Type B pancreatic cell (in vitro differentiated cells): ENCODE measurements around the gene ZCCHC8. TPM values are rescaled to one million over a fixed set of nuclear protein-coding genes. Genes with fewer than 3 reads are reported as not detected.

ENCODE experiments used
- DNase-seq: peaks from one replicate; pipeline ENCODE4 v3.0.0; 2021; ENCODE audit warnings: mixed read lengths; ENCODE audit not compliant: unreplicated experiment; ENCODE audit errors: extremely low spot score
- H3K27ac Mint-ChIP-seq: 2 replicates; pipeline ENCODE4 v1.8.0; 2021; ENCODE audit warnings: mild to moderate bottlenecking, mixed read lengths
- H3K27me3 Mint-ChIP-seq: 2 replicates; pipeline ENCODE4 v1.8.0; 2021; ENCODE audit warnings: mixed read lengths
- H3K36me3 Mint-ChIP-seq: 2 replicates; pipeline ENCODE4 v1.8.0; 2021; ENCODE audit warnings: mixed read lengths
- H3K4me1 Mint-ChIP-seq: one replicate; pipeline ENCODE4 v1.8.0; 2021; ENCODE audit warnings: mixed read lengths; ENCODE audit not compliant: unreplicated experiment
- H3K4me3 Mint-ChIP-seq: 2 replicates; pipeline ENCODE4 v1.8.0; 2021; ENCODE audit warnings: mild to moderate bottlenecking, mixed read lengths
- H3K9me3 Mint-ChIP-seq: 2 replicates; pipeline ENCODE4 v1.8.0; 2021; ENCODE audit warnings: mixed read lengths
- CTCF ChIP-seq: fragments of 200-600 bp; sonication (generic); conservative IDR thresholded peaks from 2 replicates; pipeline ENCODE4 v1.5.0; 2021; ENCODE audit warnings: antibody characterized with exemption, mild to moderate bottlenecking
- total RNA-seq: library from RNA; stranded (reverse); gene quantifications from 2 replicates; pipeline ENCODE4 v1.2.1, GENCODE V29; 2021; ENCODE audit warnings: low replicate concordance

The ZCCHC8 gene
- total RNA-seq, 1 donor from 2014 or later = 30.4 TPM

GRCh38 chr12:122508163-122508562, 7.4 kb upstream of the ZCCHC8 start:
- H3K4me3 Mint-ChIP-seq = no peak overlapping the region
- no peaks in the 10 kb centered on the region for H3K4me1 Mint-ChIP-seq
- H3K9me3 Mint-ChIP-seq = no peaks in the 10 kb centered on the region
- peaks cover 29% of the 10 kb centered on the region for H3K36me3 Mint-ChIP-seq
- DNase-seq = no peak
- no peak for TF ChIP-seq CTCF
- no peak overlapping the region for H3K27ac Mint-ChIP-seq
- no peaks in the 10 kb centered on the region for H3K27me3 Mint-ChIP-seq

GRCh38 chr12:122506393-122506938, 5.7 kb upstream of the ZCCHC8 start:
- Mint-ChIP-seq H3K27me3 (no peaks in the 10 kb centered on the region), H3K4me1 (peaks cover 3% of the 10 kb centered on the region), H3K9me3 (no peaks in the 10 kb centered on the region), H3K36me3 (peaks cover 24% of the 10 kb centered on the region), H3K27ac (no peak overlapping the region), H3K4me3 (no peak overlapping the region)
- no peak for DNase-seq
- TF ChIP-seq CTCF = no peak

DNA sequence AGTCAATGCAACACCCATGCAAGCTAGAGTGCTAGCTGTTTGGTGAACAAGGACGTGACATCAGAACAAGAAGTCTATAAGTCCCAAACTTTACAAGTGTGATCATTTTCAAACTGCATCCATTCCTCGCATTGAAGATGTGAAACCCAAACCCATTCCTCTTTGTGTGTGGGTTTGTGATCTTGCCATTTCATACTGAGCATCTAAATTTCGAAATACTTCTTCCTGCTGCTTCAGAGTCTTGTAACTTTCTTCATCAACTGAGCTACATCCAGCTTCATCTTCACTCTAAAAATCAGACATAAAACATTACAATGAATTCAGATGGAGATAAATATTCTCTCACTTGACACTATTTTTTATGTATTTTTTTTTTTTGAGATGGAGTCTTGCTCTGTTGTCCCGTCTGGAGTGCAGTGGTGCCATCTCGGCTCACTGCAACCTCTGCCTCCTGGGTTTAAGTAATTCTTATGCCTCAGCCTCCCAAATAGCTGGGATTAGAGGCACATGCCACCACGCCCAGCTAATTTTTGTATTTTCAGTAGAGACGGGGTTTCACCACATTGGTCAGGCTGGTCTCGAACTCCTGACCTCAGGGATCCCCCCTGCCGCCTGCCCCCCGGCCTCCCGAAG, 4.8 kb upstream of the ZCCHC8 start:
- Mint-ChIP-seq H3K27me3 (no peaks in the 10 kb centered on the region), H3K36me3 (peaks cover 23% of the 10 kb centered on the region), H3K4me1 (peaks cover 10% of the 10 kb centered on the region), H3K9me3 (no peaks in the 10 kb centered on the region), H3K27ac (peak overlapping the region; percentile 17), H3K4me3 (no peak overlapping the region)
- no peak for DNase-seq
- no peak for TF ChIP-seq CTCF

- no peak for DNase-seq
- peaks cover 16% of the 10 kb centered on the region for H3K4me1 Mint-ChIP-seq
- peaks cover 24% of the 10 kb centered on the region for H3K36me3 Mint-ChIP-seq
- no peak overlapping the region for H3K4me3 Mint-ChIP-seq
- H3K27me3 Mint-ChIP-seq = no peaks in the 10 kb centered on the region
- H3K27ac Mint-ChIP-seq = no peak overlapping the region
- no peaks in the 10 kb centered on the region for H3K9me3 Mint-ChIP-seq
- no peak for TF ChIP-seq CTCF
Measured at GRCh38 chr12:122503783-122504590, 3.3 kb upstream of the ZCCHC8 start.

GRCh38 chr12:122503147-122503751, 2.5 kb upstream of the ZCCHC8 start:
- Mint-ChIP-seq H3K36me3 (peaks cover 26% of the 10 kb centered on the region), H3K27ac (no peak overlapping the region), H3K27me3 (no peaks in the 10 kb centered on the region), H3K4me3 (no peak overlapping the region), H3K4me1 (peaks cover 21% of the 10 kb centered on the region), H3K9me3 (no peaks in the 10 kb centered on the region)
- no peak for TF ChIP-seq CTCF
- no peak for DNase-seq
